SH-SY5Y (cell line): Measurements from ENCODE around the gene TPRA1.

ENCODE experiments used
- GATA2 ChIP-seq: IDR thresholded peaks from 2 replicates; pipeline ENCODE4 v1.6.1; 2011; ENCODE audit warnings: mild to moderate bottlenecking, low read depth, low read length
- GATA3 ChIP-seq: IDR thresholded peaks from 2 replicates; pipeline ENCODE4 v1.6.1; 2011; ENCODE audit warnings: low read depth, mild to moderate bottlenecking, low read length, moderate library complexity

DNA sequence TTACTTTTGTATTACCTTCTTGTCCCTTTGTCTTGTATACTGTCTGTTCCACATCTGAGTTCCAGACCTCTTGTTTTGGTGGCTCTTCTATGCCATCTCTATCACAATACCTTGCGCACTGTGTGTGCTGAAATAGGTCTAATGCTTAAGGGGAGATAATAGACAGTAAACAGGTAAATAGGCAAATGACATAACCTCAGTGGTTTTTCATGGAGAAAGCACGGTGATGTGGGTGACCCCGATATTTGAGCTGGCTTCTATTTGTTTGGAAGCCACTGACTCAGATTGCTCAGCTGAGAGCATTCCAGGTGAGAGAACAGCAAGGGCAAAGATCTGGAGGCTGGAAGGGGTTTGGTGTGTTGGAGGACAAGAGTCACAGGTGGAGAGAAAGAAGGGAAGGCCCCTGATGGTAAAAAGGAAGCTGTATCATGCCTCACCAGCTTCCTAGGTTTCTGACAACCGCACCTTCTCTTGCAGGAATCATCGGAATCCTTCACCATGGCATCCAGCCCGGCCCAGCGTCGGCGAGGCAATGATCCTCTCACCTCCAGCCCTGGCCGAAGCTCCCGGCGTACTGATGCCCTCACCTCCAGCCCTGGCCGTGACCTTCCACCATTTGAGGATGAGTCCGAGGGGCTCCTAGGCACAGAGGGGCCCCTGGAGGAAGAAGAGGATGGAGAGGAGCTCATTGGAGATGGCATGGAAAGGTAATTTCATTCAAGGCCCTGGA lies 8.5 kb upstream of the TPRA1 start:
- TF ChIP-seq GATA2 (no peak), GATA3 (no peak)
